K562 (cell line): Measurements from ENCODE around the gene CLDN15. TPM values are rescaled to one million over a fixed set of nuclear protein-coding genes. Genes with fewer than 3 reads are reported as not detected.

Source experiments
- C11orf30 ChIP-seq: fragments of 450-650 bp; IDR thresholded peaks from 2 replicates; pipeline ENCODE4 v1.6.1; 2016; ENCODE audit warnings: low read depth, mild to moderate bottlenecking
- CCAR2 ChIP-seq: fragments of 200-400 bp; formaldehyde crosslinking; IDR thresholded peaks from 2 replicates; pipeline ENCODE4 v1.6.1; 2017; ENCODE audit warnings: mild to moderate bottlenecking, low read depth, low read length
- GABPB2 ChIP-seq: fragments of 250-450 bp; sonication (Bioruptor Pico); conservative IDR thresholded peaks from 2 replicates; pipeline ENCODE4 v1.5.1; 2021; ENCODE audit warnings: mild to moderate bottlenecking
- LEF1 ChIP-seq: fragments of 450-650 bp; IDR thresholded peaks from 2 replicates; pipeline ENCODE4 v1.6.1; 2016; ENCODE audit warnings: mild to moderate bottlenecking
- NFXL1 ChIP-seq: fragments of 450-650 bp; formaldehyde crosslinking; IDR thresholded peaks from 2 replicates; pipeline ENCODE4 v1.4.0; 2021; ENCODE audit warnings: mild to moderate bottlenecking
- NR2C2 ChIP-seq, 2 experiments: fragments of 200-800 bp in 1 of 2; sonication (Bioruptor generic) in 1 of 2; sonication (generic) in 1 of 2; formaldehyde crosslinking in 1 of 2; IDR thresholded peaks; 2 replicates each; pipeline versions ENCODE4 v1.6.1 to v1.8.0; 2016 to 2022; ENCODE audit warnings: mild to moderate bottlenecking in 1 of 2, missing compliant biosample characterization in 1 of 2, missing genetic modification characterization in 1 of 2, missing genetic modification reagents in 1 of 2
- PHF20 ChIP-seq: fragments of 450-650 bp; IDR thresholded peaks from 2 replicates; pipeline ENCODE4 v1.6.1; 2018; ENCODE audit not compliant: partially characterized antibody
- RCOR1 ChIP-seq, 2 experiments: IDR thresholded peaks; 2 replicates each; pipeline ENCODE4 v1.6.1; 2012; ENCODE audit warnings: low read depth in 2 of 2, low read length in 2 of 2, borderline replicate concordance in 1 of 2, improper control_type of control experiment in 1 of 2
- SMAD4 ChIP-seq: fragments of 250-450 bp; sonication (Bioruptor Pico); conservative IDR thresholded peaks from 2 replicates; pipeline ENCODE4 v1.8.0; 2021; ENCODE audit warnings: inconsistent platforms, mild to moderate bottlenecking, moderate library complexity
- ZNF133 ChIP-seq: fragments of 250-450 bp; sonication (Bioruptor Pico); IDR thresholded peaks from 2 replicates; pipeline ENCODE4 v1.4.0; 2020; ENCODE audit warnings: mild to moderate bottlenecking
- ZNF23 ChIP-seq: fragments of 250-450 bp; sonication (Bioruptor Pico); IDR thresholded peaks from 2 replicates; pipeline ENCODE4 v1.4.0; 2020; ENCODE audit warnings: mild to moderate bottlenecking
- ZNF695 ChIP-seq: fragments of 450-650 bp; formaldehyde crosslinking; IDR thresholded peaks from 2 replicates; pipeline ENCODE4 v1.4.0; 2020; ENCODE audit warnings: mild to moderate bottlenecking, moderate library complexity
- ZSCAN29 ChIP-seq: fragments of 450-650 bp; IDR thresholded peaks from 2 replicates; pipeline ENCODE4 v1.6.1; 2017
- polyA plus RNA-seq, 8 experiments: library from polyadenylated mRNA; depleted of rRNA in 4 of 8; stranded (reverse) in 5 of 8; unstranded in 3 of 8; fragments of >200 nt; fragmentation: Nextera tagmentation in 2 of 8; fragmentation: Illumina TruSeq in 1 of 8; extraction: Ambion mirVana in 2 of 8; extraction: Trizol in 1 of 8; gene quantifications; 2 replicates each; pipeline versions ENCODE4 v1.2.1 to v1.2.3, GENCODE V29; 2011 to 2014; ENCODE audit warnings: inconsistent platforms in 1 of 8, missing spikeins in 1 of 8
- total RNA-seq, 7 experiments: library from RNA; depleted of rRNA in 6 of 7; stranded (reverse); fragments of >200 nt in 6 of 7; fragmentation: Illumina TruSeq in 2 of 7; extraction: Trizol in 2 of 7; gene quantifications; 2 replicates each; pipeline versions ENCODE4 v1.2.1 to v1.2.3, GENCODE V29; 2011 to 2021; ENCODE audit warnings: low replicate concordance in 1 of 7
- TF ChIP-seq, protein P1 (sequence below), 2 experiments: IDR thresholded peaks in 1 of 2; conservative IDR thresholded peaks in 1 of 2; 2 replicates each; pipeline ENCODE4 v1.6.1; 2016; ENCODE audit warnings: low read depth in 2 of 2, mild to moderate bottlenecking in 1 of 2, missing compliant biosample characterization in 1 of 2, missing genetic modification characterization in 1 of 2, moderate library complexity in 1 of 2
- TF ChIP-seq, protein P2 (sequence below): sonication (generic); formaldehyde crosslinking; IDR thresholded peaks from 2 replicates; pipeline ENCODE4 v1.8.0; 2022; ENCODE audit warnings: mild to moderate bottlenecking, missing genetic modification reagents
- TF ChIP-seq, protein P3 (sequence below): fragments of 250-450 bp; sonication (Bioruptor Pico); IDR thresholded peaks from 2 replicates; pipeline ENCODE4 v1.8.0; 2021; ENCODE audit warnings: moderate library complexity, mild to moderate bottlenecking, inconsistent platforms
- TF ChIP-seq, protein P4 (sequence below): fragments of 200-800 bp; sonication (Bioruptor generic); IDR thresholded peaks from 2 replicates; pipeline ENCODE4 v1.6.1; 2017; ENCODE audit warnings: missing genetic modification characterization, missing compliant biosample characterization

The CLDN15 gene
- total and polyA plus RNA-seq, 9 of the 15 experiments (the other 6 are each of a cell fraction or from before 2014, with no cell fraction given) = 0.32 to 14.5 (median 7.4) TPM

DNA sequence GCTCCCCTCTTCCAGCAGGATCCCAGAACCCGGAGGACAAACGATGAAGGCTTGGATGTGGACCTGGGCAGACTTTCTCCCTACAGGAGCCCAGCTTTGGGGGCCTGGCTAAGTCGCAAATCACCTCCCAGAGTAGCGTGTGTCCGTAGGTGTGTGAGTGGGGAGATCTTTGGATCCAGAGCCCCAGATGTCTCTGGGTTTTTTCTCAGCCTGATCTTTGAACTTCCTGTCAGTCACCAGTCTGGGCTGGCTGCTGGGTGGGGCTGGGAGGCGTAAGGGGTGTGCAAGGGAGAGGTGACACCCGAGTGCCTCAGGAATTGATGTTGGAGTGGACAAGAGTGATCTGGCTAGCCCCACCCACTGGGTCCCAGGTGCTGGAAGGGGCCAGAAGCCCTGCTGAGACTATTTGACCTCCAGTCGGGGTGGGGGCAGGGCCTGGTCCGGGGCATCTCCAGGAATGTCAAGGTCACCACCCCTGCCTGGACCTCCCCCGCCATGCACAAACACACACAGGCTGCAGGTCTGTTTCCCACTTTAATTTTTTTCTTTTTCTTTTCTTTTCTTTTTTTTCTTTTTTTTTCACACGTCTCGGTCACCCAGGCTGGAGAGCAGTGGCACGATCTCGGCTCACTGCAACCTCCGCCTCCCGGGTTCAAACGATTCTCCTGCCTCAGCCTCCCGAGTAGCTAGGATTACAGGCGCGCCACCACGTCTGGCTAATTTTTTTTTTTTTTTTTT lies 36.6 kb downstream of the CLDN15 start, which contains the start of gene MOGAT3 (continued):
- TF ChIP-seq, protein P1, sequence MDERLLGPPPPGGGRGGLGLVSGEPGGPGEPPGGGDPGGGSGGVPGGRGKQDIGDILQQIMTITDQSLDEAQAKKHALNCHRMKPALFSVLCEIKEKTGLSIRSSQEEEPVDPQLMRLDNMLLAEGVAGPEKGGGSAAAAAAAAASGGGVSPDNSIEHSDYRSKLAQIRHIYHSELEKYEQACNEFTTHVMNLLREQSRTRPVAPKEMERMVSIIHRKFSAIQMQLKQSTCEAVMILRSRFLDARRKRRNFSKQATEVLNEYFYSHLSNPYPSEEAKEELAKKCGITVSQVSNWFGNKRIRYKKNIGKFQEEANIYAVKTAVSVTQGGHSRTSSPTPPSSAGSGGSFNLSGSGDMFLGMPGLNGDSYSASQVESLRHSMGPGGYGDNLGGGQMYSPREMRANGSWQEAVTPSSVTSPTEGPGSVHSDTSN (CRISPR knock-in tag; IDR thresholded peaks at IDR 0.05; ENCODE audit: low read depth) = no peak
- TF ChIP-seq, protein P1 (tag; conservative IDR thresholded peaks at IDR 0.05; ENCODE audit: low read depth) = 0 out of 2 replicates have a peak, but pooled peaks have one; percentile 32
- TF ChIP-seq PHF20 = no peak
- TF ChIP-seq, protein P2, sequence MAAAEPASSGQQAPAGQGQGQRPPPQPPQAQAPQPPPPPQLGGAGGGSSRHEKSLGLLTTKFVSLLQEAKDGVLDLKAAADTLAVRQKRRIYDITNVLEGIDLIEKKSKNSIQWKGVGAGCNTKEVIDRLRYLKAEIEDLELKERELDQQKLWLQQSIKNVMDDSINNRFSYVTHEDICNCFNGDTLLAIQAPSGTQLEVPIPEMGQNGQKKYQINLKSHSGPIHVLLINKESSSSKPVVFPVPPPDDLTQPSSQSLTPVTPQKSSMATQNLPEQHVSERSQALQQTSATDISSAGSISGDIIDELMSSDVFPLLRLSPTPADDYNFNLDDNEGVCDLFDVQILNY (CRISPR knock-in tag) = no peak
- TF ChIP-seq, protein P3, sequence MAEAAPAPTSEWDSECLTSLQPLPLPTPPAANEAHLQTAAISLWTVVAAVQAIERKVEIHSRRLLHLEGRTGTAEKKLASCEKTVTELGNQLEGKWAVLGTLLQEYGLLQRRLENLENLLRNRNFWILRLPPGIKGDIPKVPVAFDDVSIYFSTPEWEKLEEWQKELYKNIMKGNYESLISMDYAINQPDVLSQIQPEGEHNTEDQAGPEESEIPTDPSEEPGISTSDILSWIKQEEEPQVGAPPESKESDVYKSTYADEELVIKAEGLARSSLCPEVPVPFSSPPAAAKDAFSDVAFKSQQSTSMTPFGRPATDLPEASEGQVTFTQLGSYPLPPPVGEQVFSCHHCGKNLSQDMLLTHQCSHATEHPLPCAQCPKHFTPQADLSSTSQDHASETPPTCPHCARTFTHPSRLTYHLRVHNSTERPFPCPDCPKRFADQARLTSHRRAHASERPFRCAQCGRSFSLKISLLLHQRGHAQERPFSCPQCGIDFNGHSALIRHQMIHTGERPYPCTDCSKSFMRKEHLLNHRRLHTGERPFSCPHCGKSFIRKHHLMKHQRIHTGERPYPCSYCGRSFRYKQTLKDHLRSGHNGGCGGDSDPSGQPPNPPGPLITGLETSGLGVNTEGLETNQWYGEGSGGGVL (CRISPR knock-in tag) = no peak
- no peak for TF ChIP-seq NFXL1 (CRISPR knock-in tag)
- no peak for TF ChIP-seq GABPB2 (CRISPR knock-in tag)
- TF ChIP-seq CCAR2 = no peak
- no peak for TF ChIP-seq ZNF695 (CRISPR knock-in tag)
- TF ChIP-seq, protein P4, sequence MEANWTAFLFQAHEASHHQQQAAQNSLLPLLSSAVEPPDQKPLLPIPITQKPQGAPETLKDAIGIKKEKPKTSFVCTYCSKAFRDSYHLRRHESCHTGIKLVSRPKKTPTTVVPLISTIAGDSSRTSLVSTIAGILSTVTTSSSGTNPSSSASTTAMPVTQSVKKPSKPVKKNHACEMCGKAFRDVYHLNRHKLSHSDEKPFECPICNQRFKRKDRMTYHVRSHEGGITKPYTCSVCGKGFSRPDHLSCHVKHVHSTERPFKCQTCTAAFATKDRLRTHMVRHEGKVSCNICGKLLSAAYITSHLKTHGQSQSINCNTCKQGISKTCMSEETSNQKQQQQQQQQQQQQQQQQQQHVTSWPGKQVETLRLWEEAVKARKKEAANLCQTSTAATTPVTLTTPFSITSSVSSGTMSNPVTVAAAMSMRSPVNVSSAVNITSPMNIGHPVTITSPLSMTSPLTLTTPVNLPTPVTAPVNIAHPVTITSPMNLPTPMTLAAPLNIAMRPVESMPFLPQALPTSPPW (CRISPR knock-in tag) = 0 out of 2 replicates have a peak, but pooled peaks have one; percentile 22
- TF ChIP-seq SMAD4 (CRISPR knock-in tag) = no peak; the same call in 1 of the 2 replicates
- TF ChIP-seq ZNF23 (CRISPR knock-in tag) = no peak
- no peak for TF ChIP-seq NR2C2 (CRISPR knock-in tag; IDR thresholded peaks at IDR 0.05)
- peak; percentile 52; the same call in 1 of the 2 replicates for TF ChIP-seq NR2C2 (tag; IDR thresholded peaks at IDR 0.05)
- no peak for TF ChIP-seq ZNF133 (CRISPR knock-in tag)
- TF ChIP-seq RCOR1 (IDR thresholded peaks at IDR 0.05; ENCODE audit: borderline replicate concordance in 1 of 2, low read depth in 2 of 2, low read length in 2 of 2) = peak in 1 of 2 experiments; percentile 25; a peak in 1 of 4 replicates
- TF ChIP-seq C11orf30 = no peak
- TF ChIP-seq LEF1 = no peak
- TF ChIP-seq ZSCAN29 = no peak
